ENCODE results near the gene FIGN.

Gene FIGN

DNA sequence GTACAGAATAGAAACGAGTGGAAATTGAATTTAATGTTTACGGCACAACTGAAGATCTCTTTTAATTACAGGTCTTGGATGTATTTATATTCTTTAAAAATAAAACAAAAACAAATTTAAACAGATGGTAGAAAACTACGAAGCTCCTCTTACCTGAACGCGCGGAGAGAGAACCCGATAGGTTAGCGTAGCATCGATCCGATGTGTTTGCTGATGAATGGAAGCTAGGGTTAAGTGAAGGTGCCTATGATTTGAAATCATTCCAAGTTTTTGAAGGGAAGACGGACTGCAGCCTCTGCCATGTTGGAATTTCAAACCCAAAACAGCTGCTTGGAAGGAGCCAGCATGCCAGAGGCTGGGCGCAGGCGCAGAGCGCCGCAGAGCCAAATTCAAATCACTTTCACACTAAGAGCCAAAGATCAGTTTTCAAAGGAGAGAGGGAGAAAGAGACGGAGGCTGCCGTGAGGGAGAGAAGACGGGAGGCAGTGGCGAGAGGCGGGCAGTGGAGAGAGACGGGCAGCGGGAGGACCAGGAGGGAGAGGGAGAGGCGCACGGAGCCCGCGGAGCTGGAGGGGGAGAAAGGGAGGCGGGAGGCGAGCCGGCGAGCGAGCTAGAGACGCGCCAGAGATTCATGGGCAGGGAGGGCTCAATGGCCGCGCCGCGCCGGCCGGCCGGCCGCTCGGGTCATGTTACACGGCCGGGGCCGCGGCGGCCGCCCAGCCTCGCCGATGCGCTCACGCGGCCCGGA is at the start of gene FIGN:
TSS of gene FIGN (minus strand) at position 324 of the 748 bp plus-strand sequence. CDS start 1,081 bp downstream, outside the sequence.
- no peak for DNase-seq (ENCODE audit: low read depth)

- DNase-seq (ENCODE audit: low read depth): no peak
Observed at GRCh38 chr2:163785162-163785561, 49.4 kb upstream of the FIGN start.

GRCh38 chr2:163779970-163780597 is 44.3 kb upstream of the FIGN start:
- no peak for DNase-seq (ENCODE audit: low read depth)

- no peak for DNase-seq (ENCODE audit: low read depth)
Observed at GRCh38 chr2:163778045-163778781, 42.4 kb upstream of the FIGN start.

- DNase-seq (ENCODE audit: low read depth): no peak
Observed at GRCh38 chr2:163775304-163775703, 39.5 kb upstream of the FIGN start.

DNA sequence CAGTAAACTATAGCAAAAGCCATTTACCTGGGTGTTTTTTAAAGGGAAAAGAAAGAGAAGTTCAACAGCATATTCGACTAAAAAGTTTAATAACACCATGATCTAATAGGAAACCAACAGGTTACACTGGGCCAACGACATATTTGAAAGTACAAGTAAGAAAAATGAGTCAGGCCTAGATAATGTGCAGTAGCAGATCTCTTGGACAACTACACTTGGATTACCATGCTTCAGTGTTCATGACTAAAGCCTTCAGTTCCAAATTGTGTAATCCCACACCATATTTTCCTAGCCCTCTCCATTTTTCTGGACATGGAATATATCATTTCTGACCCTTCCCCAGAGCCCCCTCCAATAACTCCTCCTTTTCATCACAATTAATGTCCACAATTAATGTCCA is 39.1 kb upstream of the FIGN start:
- no peak for DNase-seq (ENCODE audit: low read depth)

DNA sequence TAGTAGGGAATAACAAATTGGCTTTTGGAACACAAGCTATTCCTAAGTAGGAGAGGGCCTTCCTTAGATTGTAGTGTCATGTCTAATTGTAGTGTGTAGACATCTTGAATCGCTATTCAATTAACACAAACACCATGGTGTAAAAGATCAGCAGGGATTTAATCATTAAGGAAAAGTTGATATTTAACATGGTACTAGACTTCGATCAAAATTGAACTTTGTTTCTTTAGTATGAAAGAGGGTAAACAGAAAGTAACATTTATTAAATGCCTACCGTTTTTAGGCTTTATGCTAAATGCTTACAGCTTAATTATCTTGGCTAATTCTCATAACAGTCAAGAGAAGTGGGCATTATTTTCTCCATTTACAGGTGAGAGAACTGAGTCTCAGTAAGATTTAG is 37.5 kb upstream of the FIGN start:
- DNase-seq (ENCODE audit: low read depth): no peak

- DNase-seq (ENCODE audit: low read depth): no peak
Observed at GRCh38 chr2:163771596-163771995, 35.8 kb upstream of the FIGN start.

DNA sequence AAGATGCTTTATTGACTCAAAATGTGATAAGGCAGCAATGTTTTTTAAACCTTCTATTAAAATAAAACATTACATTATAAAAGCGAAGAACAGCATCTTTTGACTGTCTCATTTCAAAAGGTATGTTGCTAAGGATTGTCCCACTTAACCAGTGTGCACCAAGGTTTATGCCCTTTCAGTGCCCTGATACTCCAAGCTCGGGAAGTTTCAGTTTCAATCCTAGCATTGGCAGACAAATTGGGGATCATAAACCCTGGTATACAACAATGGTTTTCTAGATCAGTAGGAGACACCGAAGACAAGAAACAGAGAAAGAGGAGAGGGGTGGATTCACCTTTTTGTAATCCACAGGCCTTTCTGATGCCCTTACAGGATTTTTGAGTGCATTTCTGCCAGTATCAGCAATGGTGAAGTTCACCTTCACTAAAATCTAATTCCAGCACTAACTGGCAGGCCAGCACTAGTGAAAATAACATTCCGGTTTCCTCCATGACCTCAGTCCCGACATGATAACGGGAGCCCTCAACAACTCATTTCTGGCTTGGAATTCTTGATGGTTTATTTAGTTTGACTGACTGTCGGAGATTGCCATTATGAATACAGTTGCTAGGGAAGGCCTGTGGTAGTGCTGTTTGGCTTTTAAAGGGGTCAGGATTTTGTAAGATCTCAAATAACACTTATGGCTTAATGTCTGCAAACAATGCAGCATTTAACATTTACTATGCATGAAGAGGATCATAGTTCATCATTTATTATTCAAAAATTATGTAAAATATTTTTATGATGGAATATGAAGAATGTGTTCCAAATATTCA is 33.3 kb upstream of the FIGN start:
- no peak for DNase-seq (ENCODE audit: low read depth)

GRCh38 chr2:163767097-163767496 is 31.3 kb upstream of the FIGN start:
- no peak for DNase-seq (ENCODE audit: low read depth)

DNA sequence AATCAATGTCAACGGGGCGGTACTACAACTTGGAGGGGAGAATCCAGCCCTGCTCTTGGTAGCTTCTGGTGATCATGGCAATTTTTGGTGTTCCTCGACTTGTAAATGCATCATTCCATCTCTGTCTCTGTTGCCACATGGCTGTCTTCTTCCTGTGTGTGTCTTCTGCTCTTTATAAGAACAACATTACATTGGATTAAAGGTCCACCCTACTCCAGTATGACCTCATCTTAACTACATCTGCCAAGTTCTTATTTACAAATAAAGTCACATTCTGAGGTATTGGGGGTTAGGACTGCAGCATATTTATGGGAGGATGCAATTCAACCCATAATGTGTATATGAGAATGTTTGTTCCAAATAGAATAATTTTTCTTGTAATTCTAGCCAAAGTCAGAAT is 28.8 kb upstream of the FIGN start:
- DNase-seq (ENCODE audit: low read depth): no peak

DNA sequence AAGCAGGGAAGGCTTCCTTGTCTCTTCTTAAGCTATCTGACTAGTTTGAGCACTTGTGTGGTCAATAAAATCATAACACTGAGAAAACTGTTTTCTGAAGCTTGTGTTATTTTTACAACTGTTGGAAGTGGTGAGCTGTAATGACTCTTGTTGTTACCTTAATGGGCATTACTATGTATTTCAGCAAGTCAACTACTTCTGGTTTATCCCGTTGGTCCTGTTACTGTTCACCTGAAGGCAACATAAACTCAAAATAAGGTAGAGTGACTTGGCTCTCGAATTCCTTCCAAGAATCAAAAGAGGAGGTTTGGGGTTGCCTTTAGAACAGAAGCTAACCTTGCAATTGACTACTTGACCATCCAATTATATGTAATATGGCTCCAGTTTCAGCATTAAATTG is 23.2 kb upstream of the FIGN start:
- no peak for DNase-seq (ENCODE audit: low read depth)

DNA sequence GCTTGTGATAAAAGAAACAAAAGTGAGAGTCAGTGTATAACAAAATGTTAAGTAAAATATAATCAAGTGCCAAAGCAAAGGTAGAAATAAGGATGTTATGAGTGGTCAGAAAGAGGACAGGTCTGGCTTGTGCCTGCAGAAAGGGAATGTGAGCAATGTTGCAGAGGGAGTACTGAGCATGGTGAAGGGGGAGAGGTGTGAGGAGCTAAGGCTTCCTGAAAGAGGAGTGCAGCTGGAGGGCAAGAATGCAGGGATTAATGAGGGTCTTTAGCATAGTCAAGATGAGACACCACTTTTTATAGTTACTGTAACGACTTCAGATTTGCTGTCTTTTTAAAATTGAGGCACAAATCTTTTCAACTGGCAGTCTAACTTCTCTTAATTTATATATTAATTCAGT is 22.0 kb upstream of the FIGN start:
- DNase-seq (ENCODE audit: low read depth): no peak

DNA sequence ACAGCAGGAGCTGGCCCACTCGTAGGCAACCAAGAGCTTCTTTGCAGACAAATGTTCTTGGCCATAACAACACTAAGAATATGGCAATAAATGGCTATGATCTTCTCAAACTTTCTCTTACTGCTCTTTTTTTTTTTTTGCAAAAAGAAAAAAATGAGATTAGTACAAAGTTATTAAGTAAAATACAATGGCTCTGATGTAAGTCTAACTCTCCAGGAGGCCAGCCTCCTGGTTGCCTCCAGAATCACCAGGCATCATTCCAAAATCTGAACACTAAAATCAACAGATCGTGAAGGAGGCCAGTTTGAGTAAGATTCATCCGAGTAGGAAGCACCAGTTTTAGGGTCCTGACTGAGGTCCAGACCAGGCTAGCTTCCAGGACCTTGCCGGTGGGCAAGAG is 20.8 kb upstream of the FIGN start:
- no peak for DNase-seq (ENCODE audit: low read depth)

GRCh38 chr2:163755366-163755765 is 19.6 kb upstream of the FIGN start:
- DNase-seq (ENCODE audit: low read depth): no peak

DNA sequence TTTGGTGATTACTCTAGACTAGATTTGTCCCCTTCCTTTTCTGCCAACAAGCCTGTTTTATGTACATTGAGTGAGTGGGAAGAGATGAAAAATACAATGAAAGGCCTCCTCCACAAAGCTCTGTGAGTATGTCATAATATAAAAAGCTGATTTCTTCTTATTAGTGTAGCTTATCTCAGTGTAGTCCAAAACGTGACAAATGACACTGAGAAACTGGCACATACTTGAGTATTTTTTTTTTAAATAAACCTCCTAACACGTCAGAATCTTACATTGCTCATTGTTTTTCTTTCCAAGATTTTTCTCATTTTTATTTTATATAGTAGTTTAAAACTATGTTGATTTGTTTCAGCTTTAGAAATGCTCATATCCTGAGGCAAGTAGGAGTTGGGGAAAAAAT is 17.9 kb upstream of the FIGN start:
- no peak for DNase-seq (ENCODE audit: low read depth)

- no peak for DNase-seq (ENCODE audit: low read depth)
Observed at GRCh38 chr2:163752267-163752666, 16.5 kb upstream of the FIGN start.

- DNase-seq (ENCODE audit: low read depth): no peak
Observed at GRCh38 chr2:163751696-163752095, 15.9 kb upstream of the FIGN start.

- DNase-seq (ENCODE audit: low read depth): no peak
Observed at GRCh38 chr2:163748420-163748819, 12.6 kb upstream of the FIGN start.

GRCh38 chr2:163741435-163741834 is 5.6 kb upstream of the FIGN start:
- no peak for DNase-seq (ENCODE audit: low read depth)

DNA sequence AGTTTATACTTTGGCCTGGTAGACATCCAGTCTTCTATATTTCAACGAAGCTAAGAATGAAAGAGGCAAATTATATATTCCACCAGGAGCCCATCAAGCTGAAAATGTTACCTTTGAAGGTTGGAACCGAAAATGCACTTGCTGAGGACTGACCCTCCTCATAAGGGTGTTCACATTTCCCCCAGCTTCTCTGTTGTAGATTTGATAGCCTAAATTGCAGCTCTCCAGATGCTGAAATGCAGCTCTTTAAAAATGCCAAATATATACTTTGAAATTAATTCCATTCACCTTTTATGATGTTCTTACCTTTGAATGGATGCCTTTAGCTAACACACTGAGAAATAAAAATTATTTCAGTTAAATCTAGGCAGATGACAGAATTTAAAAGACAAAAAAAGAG is 1.8 kb upstream of the FIGN start:
- no peak for DNase-seq (ENCODE audit: low read depth)

- DNase-seq (ENCODE audit: low read depth): no peak
Observed at GRCh38 chr2:163737190-163737439, 1.3 kb upstream of the FIGN start.
